Motor neuron (in vitro differentiated cells): ENCODE measurements around the gene IL17F. TPM values are rescaled to one million over a fixed set of nuclear protein-coding genes. Genes with fewer than 3 reads are reported as not detected.

Source experiments
- ATAC-seq, 8 experiments: fragments of 200-7000 bp; cut with Tn5 transposase; replicated peaks in 6 of 8; 2 replicates each; pipeline ENCODE4 v1.8.0; 2021; ENCODE audit warnings: mild to moderate bottlenecking in 8 of 8, moderate library complexity in 8 of 8
- H3K27ac ChIP-seq, 2 donors: fragments of 250-450 bp; sonication (Bioruptor Pico); 2 replicates each; pipeline ENCODE4 v1.9.0; 2021; ENCODE audit warnings: antibody characterized with exemption in 2 of 2, mild to moderate bottlenecking in 2 of 2, moderate library complexity in 1 of 2
- H3K4me1 ChIP-seq, 2 donors: fragments of 250-450 bp; sonication (Bioruptor Pico); replicated peaks in 1 of 2; 2 replicates each; pipeline ENCODE4 v1.6.1; 2021; ENCODE audit warnings: antibody characterized with exemption in 2 of 2, mild to moderate bottlenecking in 2 of 2, moderate library complexity in 1 of 2
- H3K4me3 ChIP-seq, 5 donors: fragments of 250-450 bp; sonication (Bioruptor Pico); 2 replicates each; pipeline ENCODE4 v1.9.0; 2021; ENCODE audit warnings: antibody characterized with exemption in 5 of 5, mild to moderate bottlenecking in 5 of 5, moderate library complexity in 4 of 5
- WGBS, 10 experiments: fragments of 450-650 bp; shearing (Covaris generic); methylation state at CpG; one replicate each; pipeline ENCODE4 v1.0.0; 2022; 5-methylcytosine and 5-hydroxymethylcytosine counted together
- in situ Hi-C, 9 experiments: fragments of 400-800 bp; cut with MboI; loops; one replicate each; pipeline ENCODE4 v1.15.0; 2021; ENCODE audit warnings: low sequenced_read_pairs in 9 of 9, low pct_unique_long_range_greater_than_20kb in 2 of 9; ENCODE audit not compliant: unreplicated experiment in 9 of 9
- total RNA-seq, 8 experiments: library from RNA; unstranded; fragments of 300-600 nt; gene quantifications; 2 replicates each; pipeline versions ENCODE4 v1.2.3 to v1.2.4, GENCODE V29; 2022

Gene IL17F
- total RNA-seq, 8 experiments from 2014 or later = not detected

- WGBS, 10 experiments = 22 to 87% (median 64%) methylated on average over 3 to 13 of the region's 15 CpGs
- ATAC-seq = peak; percentile 27 to 99 (median 52)
- Histone ChIP-seq H3K27ac (no peak overlapping the region), H3K4me3 (no peak overlapping the region), H3K4me1 (no peaks in the 10 kb centered on the region)
- in situ Hi-C loops = loop anchor here in 1 of 9 experiments (10.0 to 25.0 kb wide), 2 partner anchors 69 to 372 kb away; no protein-coding TSS in a partner anchor
Measured at GRCh38 chr6:52233975-52234823, 10.1 kb downstream of the IL17F start.

GRCh38 chr6:52233005-52233404 lies 11.3 kb downstream of the IL17F start:
- H3K4me1 ChIP-seq = no peaks in the 10 kb centered on the region

GRCh38 chr6:52231406-52232127 lies 12.7 kb downstream of the IL17F start:
- WGBS, 10 experiments = 33 to 97% (median 81%) methylated on average over 1 to 7 of the region's 8 CpGs; no CpG with 5 or more reads in 2 of the 10 experiments
- no peaks in the 10 kb centered on the region for H3K4me1 ChIP-seq
- no peak overlapping the region for H3K27ac ChIP-seq
- in situ Hi-C loops = loop anchor here in 1 of 9 experiments (10.0 to 25.0 kb wide), 2 partner anchors 67 to 369 kb away; no protein-coding TSS in a partner anchor
- no peak for ATAC-seq
- no peak overlapping the region for H3K4me3 ChIP-seq

More at GRCh38 chr6:52233005-52233404, 11.3 kb downstream of the IL17F start:
- WGBS, 10 experiments = 8 to 71% (median 56%) methylated on average over 1 to 4 of the region's 4 CpGs
- ATAC-seq = no peak
- Histone ChIP-seq H3K27ac (no peak overlapping the region), H3K4me3 (no peak overlapping the region)
- in situ Hi-C loops = loop anchor here in 1 of 9 experiments (10.0 to 25.0 kb wide), 2 partner anchors 68 to 371 kb away; no protein-coding TSS in a partner anchor

GRCh38 chr6:52230685-52231084 lies 13.6 kb downstream of the IL17F start:
- in situ Hi-C loops = loop anchor here in 1 of 9 experiments (10.0 to 25.0 kb wide), 2 partner anchors 66 to 368 kb away; no protein-coding TSS in a partner anchor
- 0 to 86% (median 63%) methylated on average over 1 of the region's 1 CpG; no CpG with 5 or more reads in 4 of the 10 experiments for WGBS, 10 experiments
- Histone ChIP-seq H3K4me3 (no peak overlapping the region), H3K27ac (no peak overlapping the region), H3K4me1 (no peaks in the 10 kb centered on the region)
- ATAC-seq = no peak

- ATAC-seq = peak in 2 of 8 experiments; percentile 66 to 67
- no peaks in the 10 kb centered on the region for H3K4me1 ChIP-seq
- no peak overlapping the region for H3K27ac ChIP-seq
- in situ Hi-C loops = loop anchor here in 1 of 9 experiments (25.0 kb wide), 1 partner anchor 365 kb away; no protein-coding TSS in a partner anchor
- no peak overlapping the region for H3K4me3 ChIP-seq
- 0 to 86% (median 50%) methylated on average over 1 of the region's 1 CpG; no CpG with 5 or more reads in 4 of the 10 experiments for WGBS, 10 experiments
Measured at GRCh38 chr6:52227495-52227894, 16.8 kb downstream of the IL17F start.

GRCh38 chr6:52221302-52221701 lies 23.0 kb downstream of the IL17F start:
- in situ Hi-C loops = no loop called here
- WGBS, 10 experiments = 0 to 88% (median 58%) methylated on average over 1 to 3 of the region's 3 CpGs
- ATAC-seq = no peak

GRCh38 chr6:52217761-52218160 lies 26.5 kb downstream of the IL17F start:
- no peak overlapping the region for H3K4me3 ChIP-seq
- in situ Hi-C loops = no loop called here
- H3K4me1 ChIP-seq = no peaks in the 10 kb centered on the region
- no peak overlapping the region for H3K27ac ChIP-seq
- WGBS, 10 experiments = 0 to 100% (median 61%) methylated on average over 1 to 2 of the region's 2 CpGs
- no peak for ATAC-seq

More at GRCh38 chr6:52221302-52221701, 23.0 kb downstream of the IL17F start:
- Histone ChIP-seq H3K27ac (no peak overlapping the region), H3K4me3 (no peak overlapping the region), H3K4me1 (no peaks in the 10 kb centered on the region)

GRCh38 chr6:52216932-52217575 lies 27.2 kb downstream of the IL17F start:
- Histone ChIP-seq H3K4me1 (no peaks in the 10 kb centered on the region), H3K4me3 (no peak overlapping the region), H3K27ac (no peak overlapping the region)
- no peak for ATAC-seq
- 7 to 100% (median 67%) methylated on average over 1 to 5 of the region's 5 CpGs for WGBS, 10 experiments
- in situ Hi-C loops = no loop called here

GRCh38 chr6:52215787-52216186 lies 28.5 kb downstream of the IL17F start:
- Histone ChIP-seq H3K4me3 (no peak overlapping the region), H3K4me1 (no peaks in the 10 kb centered on the region), H3K27ac (no peak overlapping the region)
- no peak for ATAC-seq
- in situ Hi-C loops = no loop called here

GRCh38 chr6:52213127-52213526 lies 31.2 kb downstream of the IL17F start:
- no peak for ATAC-seq
- 0% methylated on average over 1 of the region's 2 CpGs; no CpG with 5 or more reads in 9 of the 10 experiments for WGBS, 10 experiments
- Histone ChIP-seq H3K4me1 (no peaks in the 10 kb centered on the region), H3K4me3 (no peak overlapping the region), H3K27ac (no peak overlapping the region)
- in situ Hi-C loops = no loop called here

GRCh38 chr6:52210227-52210626 lies 34.1 kb downstream of the IL17F start:
- in situ Hi-C loops = no loop called here
- Histone ChIP-seq H3K4me1 (no peaks in the 10 kb centered on the region), H3K27ac (no peak overlapping the region), H3K4me3 (no peak overlapping the region)
- WGBS, 10 experiments = 0 to 88% (median 69%) methylated on average over 1 to 2 of the region's 2 CpGs; no CpG with 5 or more reads in 2 of the 10 experiments
- no peak for ATAC-seq

- no peak for ATAC-seq
- no peak overlapping the region for H3K4me3 ChIP-seq
- H3K4me1 ChIP-seq = no peaks in the 10 kb centered on the region
- no peak overlapping the region for H3K27ac ChIP-seq
- in situ Hi-C loops = no loop called here
- WGBS, 10 experiments = 0 to 55% (median 28%) methylated on average over 1 to 2 of the region's 2 CpGs; no CpG with 5 or more reads in 1 of the 10 experiments
Measured at GRCh38 chr6:52209770-52210169, 34.5 kb downstream of the IL17F start.
